DOHH2 (cell line): ENCODE results near the gene PRG3.

Experiments used
- H3F3A ChIP-seq: fragments of 200-600 bp; sonication (generic), shearing (Covaris generic); 2 replicates; pipeline ENCODE4 v1.6.0; 2016; ENCODE audit warnings: antibody characterized with exemption, mild to moderate bottlenecking; ENCODE audit not compliant: control insufficient read depth, insufficient read depth
- H3K27ac ChIP-seq: fragments of 200-600 bp; sonication (generic); 2 replicates; pipeline ENCODE4 v1.5.1; 2014; ENCODE audit warnings: low read depth, mild to moderate bottlenecking, low read length, moderate library complexity
- H3K27me3 ChIP-seq: fragments of 200-600 bp; sonication (generic); 2 replicates; pipeline ENCODE4 v1.6.1; 2014; ENCODE audit warnings: mild to moderate bottlenecking, low read length, mixed read lengths; ENCODE audit not compliant: control insufficient read depth
- H3K36me3 ChIP-seq: fragments of 200-600 bp; sonication (generic); 2 replicates; pipeline ENCODE4 v1.6.1; 2014; ENCODE audit warnings: mild to moderate bottlenecking, low read length, moderate library complexity, mixed read lengths; ENCODE audit not compliant: control insufficient read depth
- H3K4me1 ChIP-seq: fragments of 200-600 bp; sonication (generic); 2 replicates; pipeline ENCODE4 v1.6.1; 2014; ENCODE audit warnings: mild to moderate bottlenecking, low read length, mixed read lengths; ENCODE audit not compliant: control insufficient read depth
- H3K4me2 ChIP-seq: fragments of 200-600 bp; sonication (generic); 2 replicates; pipeline ENCODE4 v1.6.0; 2014; ENCODE audit warnings: mild to moderate bottlenecking, low read length, moderate library complexity
- H3K4me3 ChIP-seq: fragments of 200-600 bp; sonication (generic); 2 replicates; pipeline ENCODE4 v1.5.1; 2014; ENCODE audit warnings: mild to moderate bottlenecking, low read length, mixed read lengths
- H3K79me2 ChIP-seq: fragments of 200-600 bp; sonication (generic); 2 replicates; pipeline ENCODE4 v1.6.1; 2014; ENCODE audit warnings: mild to moderate bottlenecking, low read length, mixed read lengths; ENCODE audit not compliant: control insufficient read depth
- H3K9me2 ChIP-seq: fragments of 200-600 bp; sonication (generic); replicated peaks from 2 replicates; pipeline ENCODE4 v1.6.1; 2014; ENCODE audit warnings: mild to moderate bottlenecking, low read length, mixed read lengths; ENCODE audit not compliant: control insufficient read depth
- H3K9me3 ChIP-seq: fragments of 200-600 bp; sonication (generic); 2 replicates; pipeline ENCODE4 v1.6.1; 2014; ENCODE audit warnings: antibody characterized with exemption, low read length, mixed read lengths; ENCODE audit not compliant: control insufficient read depth, insufficient read depth
- H4K20me1 ChIP-seq: fragments of 200-600 bp; sonication (generic); 2 replicates; pipeline ENCODE4 v1.6.0; 2014; ENCODE audit warnings: low read depth, mild to moderate bottlenecking, antibody characterized with exemption, low read length, moderate library complexity; ENCODE audit not compliant: control insufficient read depth, insufficient read depth
- EZH2phosphoT487 ChIP-seq: fragments of 200-600 bp; sonication (generic); IDR thresholded peaks from 2 replicates; pipeline ENCODE4 v1.6.1; 2017; ENCODE audit warnings: borderline replicate concordance, mild to moderate bottlenecking, antibody characterized with exemption, low read length, moderate library complexity, mixed read lengths
- TF ChIP-seq, protein P1 (sequence below): fragments of 200-600 bp; sonication (generic); IDR thresholded peaks from one replicate; pipeline ENCODE4 v1.5.1; 2014; ENCODE audit warnings: antibody characterized with exemption, mild to moderate bottlenecking, low read depth, low read length; ENCODE audit not compliant: poor library complexity, severe bottlenecking

Gene PRG3

DNA sequence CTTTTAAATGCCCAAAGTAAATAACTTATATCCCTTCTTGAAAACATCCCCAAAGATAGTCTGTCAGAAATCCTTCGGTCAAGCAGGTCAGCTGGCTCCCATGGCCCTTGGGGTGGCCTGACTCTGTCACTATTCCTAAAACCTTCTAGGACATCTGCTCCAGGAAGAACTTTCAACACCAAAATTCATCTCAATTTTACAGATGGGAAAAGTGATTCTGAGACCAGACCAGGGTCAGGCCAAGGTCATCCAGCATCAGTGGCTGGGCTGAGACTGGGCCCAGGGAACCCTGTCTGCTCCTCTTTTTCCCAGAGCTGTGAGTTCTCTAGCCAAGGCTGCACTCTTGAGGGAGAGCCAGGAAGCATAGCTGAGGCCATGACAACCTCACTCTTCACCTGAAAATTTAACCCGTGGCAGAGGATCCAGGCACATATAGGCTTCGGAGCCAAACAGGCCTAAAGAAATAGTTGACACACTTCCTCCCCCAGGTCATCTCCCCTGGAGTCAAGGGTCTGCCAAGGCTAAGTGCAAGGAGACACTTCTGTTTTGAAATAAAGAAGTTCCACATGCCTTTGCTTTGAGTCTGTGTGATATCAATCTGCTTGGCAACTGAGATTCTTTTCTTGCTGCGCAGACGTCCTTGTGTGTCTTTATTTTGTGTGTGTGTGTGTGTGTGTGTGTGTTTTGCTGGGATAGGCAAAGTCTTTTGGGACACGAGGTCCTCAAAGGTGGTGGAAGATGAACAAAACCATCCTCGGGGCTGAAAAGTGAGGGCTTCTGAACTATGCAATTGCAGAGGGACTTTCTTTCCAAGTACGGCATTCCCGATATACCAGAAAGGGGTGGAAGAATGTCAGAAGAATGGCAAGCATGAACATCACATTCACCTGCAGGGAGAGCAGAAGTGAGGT is 26.3 kb upstream of the PRG3 start:
- Histone ChIP-seq H3K27ac (no peak overlapping the region), H3K27me3 (no peaks in the 10 kb centered on the region), H3K36me3 (peaks cover 71% of the 10 kb centered on the region), H3K9me3 (no peaks in the 10 kb centered on the region), H3F3A (peaks cover 57% of the 10 kb centered on the region), H3K4me2 (no peak overlapping the region), H3K4me3 (no peak overlapping the region), H4K20me1 (peaks cover 12% of the 10 kb centered on the region; the same call in 1 of the 2 replicates), H3K79me2 (no peaks in the 10 kb centered on the region), H3K9me2 (no peaks in the 10 kb centered on the region), H3K4me1 (peaks cover 8% of the 10 kb centered on the region; the same call in 1 of the 2 replicates)
- TF ChIP-seq, protein P1, sequence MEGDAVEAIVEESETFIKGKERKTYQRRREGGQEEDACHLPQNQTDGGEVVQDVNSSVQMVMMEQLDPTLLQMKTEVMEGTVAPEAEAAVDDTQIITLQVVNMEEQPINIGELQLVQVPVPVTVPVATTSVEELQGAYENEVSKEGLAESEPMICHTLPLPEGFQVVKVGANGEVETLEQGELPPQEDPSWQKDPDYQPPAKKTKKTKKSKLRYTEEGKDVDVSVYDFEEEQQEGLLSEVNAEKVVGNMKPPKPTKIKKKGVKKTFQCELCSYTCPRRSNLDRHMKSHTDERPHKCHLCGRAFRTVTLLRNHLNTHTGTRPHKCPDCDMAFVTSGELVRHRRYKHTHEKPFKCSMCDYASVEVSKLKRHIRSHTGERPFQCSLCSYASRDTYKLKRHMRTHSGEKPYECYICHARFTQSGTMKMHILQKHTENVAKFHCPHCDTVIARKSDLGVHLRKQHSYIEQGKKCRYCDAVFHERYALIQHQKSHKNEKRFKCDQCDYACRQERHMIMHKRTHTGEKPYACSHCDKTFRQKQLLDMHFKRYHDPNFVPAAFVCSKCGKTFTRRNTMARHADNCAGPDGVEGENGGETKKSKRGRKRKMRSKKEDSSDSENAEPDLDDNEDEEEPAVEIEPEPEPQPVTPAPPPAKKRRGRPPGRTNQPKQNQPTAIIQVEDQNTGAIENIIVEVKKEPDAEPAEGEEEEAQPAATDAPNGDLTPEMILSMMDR = no peak
- TF ChIP-seq EZH2phosphoT487 = no peak

DNA sequence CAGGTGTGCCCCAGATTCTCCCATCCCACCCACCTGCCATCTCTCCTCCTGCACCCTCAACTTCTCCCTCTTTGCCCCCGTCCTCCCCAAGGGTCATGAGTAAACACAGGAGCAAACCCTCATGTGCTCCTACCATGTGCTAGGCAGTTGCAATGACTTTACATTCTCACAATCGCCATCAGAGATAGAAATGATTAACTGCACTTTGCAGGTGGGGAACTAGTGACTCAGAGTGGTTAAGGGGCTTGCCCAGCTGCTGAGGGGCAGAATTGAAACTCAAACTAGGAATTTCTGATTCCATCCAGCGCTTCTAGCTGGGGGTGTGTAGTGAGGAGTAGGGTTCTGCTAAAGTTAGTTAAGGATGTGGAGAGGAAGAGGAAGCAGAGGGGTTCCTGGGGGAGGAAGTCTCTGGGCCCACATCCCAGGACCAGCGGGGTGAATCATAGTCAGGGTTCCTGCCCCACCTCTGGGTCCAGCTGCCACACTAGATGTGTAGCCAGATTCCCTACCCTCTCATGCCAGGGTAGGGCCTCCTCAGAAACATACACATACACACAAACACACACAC is 25.5 kb upstream of the PRG3 start:
- peaks cover 13% of the 10 kb centered on the region; the same call in 1 of the 2 replicates for H4K20me1 ChIP-seq
- H3K9me2 ChIP-seq = no peaks in the 10 kb centered on the region
- TF ChIP-seq, protein P1 = no peak
- TF ChIP-seq EZH2phosphoT487 = no peak
- no peaks in the 10 kb centered on the region for H3K27me3 ChIP-seq
- H3K4me2 ChIP-seq = no peak overlapping the region
- no peak overlapping the region for H3K27ac ChIP-seq
- no peak overlapping the region for H3K4me3 ChIP-seq
- H3K9me3 ChIP-seq = no peaks in the 10 kb centered on the region
- H3F3A ChIP-seq = peaks cover 53% of the 10 kb centered on the region
- H3K4me1 ChIP-seq = peaks cover 8% of the 10 kb centered on the region; the same call in 1 of the 2 replicates
- H3K79me2 ChIP-seq = no peaks in the 10 kb centered on the region
- peaks cover 64% of the 10 kb centered on the region for H3K36me3 ChIP-seq

DNA sequence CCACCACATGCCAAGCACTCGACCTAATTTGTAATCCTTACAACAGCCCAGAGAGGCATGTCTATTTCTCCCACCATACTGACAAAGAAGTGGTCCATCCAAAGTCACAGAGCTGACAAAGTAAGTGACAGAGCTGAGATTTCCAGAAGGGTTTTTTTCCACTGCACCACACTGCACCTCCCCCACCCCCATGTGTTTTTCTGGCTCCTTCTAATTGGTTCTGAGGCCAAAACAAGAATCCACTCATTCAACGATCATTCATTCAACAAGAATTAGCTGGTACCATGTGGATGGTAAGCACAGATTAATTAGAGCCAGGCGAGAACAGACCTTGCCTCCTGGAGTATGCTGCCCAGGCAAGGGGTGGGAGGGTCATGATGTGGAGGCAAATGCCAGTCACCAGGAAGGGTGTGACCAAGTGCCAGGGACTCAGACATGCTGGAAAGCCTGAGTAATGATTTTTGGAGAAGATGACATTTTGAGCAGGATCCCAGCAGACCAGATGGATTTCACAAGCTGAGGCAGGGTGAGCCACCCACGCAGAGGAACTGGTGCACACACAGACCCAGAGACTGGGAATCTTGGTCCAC is 24.4 kb upstream of the PRG3 start:
- Histone ChIP-seq H3K9me3 (no peaks in the 10 kb centered on the region), H3K4me1 (peaks cover 8% of the 10 kb centered on the region; the same call in 1 of the 2 replicates), H3K27me3 (no peaks in the 10 kb centered on the region), H3F3A (peaks cover 45% of the 10 kb centered on the region), H3K27ac (no peak overlapping the region), H3K79me2 (no peaks in the 10 kb centered on the region), H3K36me3 (peaks cover 54% of the 10 kb centered on the region), H3K9me2 (no peaks in the 10 kb centered on the region), H3K4me2 (no peak overlapping the region), H4K20me1 (peaks cover 15% of the 10 kb centered on the region; the same call in 1 of the 2 replicates), H3K4me3 (no peak overlapping the region)
- no peak for TF ChIP-seq EZH2phosphoT487
- TF ChIP-seq, protein P1 = no peak
